SK-N-MC (cell line): ENCODE data around the gene GALP.

Experiments
- EZH2 ChIP-seq: fragments of 200-600 bp; sonication (generic); IDR thresholded peaks from one replicate; pipeline ENCODE4 v1.6.1; 2017; ENCODE audit warnings: antibody characterized with exemption
- POLR2AphosphoS5 ChIP-seq: IDR thresholded peaks from 2 replicates; pipeline ENCODE4 v1.6.1; 2012; ENCODE audit warnings: mild to moderate bottlenecking, low read depth, low read length, borderline replicate concordance

DNA sequence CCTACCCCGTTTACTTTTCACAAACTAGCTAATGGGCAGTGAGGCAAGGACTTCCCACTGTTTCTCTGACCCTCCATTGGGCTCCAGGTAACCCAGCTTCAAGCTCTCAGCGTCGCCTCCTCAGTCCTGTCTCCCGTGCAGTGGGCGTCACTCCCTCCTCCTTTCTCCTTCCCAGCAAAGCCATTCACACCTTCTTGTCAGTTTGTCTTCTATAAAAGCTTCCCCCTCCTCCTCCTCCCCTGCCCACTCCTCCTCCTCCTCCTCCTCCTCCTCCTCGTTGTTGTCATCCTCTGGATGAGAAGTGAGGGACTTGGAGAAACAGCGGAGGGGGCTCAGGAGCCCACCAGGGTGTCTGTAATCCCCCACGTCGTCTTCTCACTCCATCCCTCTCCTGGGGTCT lies 1.7 kb upstream of the GALP start:
- TF ChIP-seq EZH2, result no peak
- TF ChIP-seq POLR2AphosphoS5, result no peak
